ENCODE data around the gene ETV6.

DNA sequence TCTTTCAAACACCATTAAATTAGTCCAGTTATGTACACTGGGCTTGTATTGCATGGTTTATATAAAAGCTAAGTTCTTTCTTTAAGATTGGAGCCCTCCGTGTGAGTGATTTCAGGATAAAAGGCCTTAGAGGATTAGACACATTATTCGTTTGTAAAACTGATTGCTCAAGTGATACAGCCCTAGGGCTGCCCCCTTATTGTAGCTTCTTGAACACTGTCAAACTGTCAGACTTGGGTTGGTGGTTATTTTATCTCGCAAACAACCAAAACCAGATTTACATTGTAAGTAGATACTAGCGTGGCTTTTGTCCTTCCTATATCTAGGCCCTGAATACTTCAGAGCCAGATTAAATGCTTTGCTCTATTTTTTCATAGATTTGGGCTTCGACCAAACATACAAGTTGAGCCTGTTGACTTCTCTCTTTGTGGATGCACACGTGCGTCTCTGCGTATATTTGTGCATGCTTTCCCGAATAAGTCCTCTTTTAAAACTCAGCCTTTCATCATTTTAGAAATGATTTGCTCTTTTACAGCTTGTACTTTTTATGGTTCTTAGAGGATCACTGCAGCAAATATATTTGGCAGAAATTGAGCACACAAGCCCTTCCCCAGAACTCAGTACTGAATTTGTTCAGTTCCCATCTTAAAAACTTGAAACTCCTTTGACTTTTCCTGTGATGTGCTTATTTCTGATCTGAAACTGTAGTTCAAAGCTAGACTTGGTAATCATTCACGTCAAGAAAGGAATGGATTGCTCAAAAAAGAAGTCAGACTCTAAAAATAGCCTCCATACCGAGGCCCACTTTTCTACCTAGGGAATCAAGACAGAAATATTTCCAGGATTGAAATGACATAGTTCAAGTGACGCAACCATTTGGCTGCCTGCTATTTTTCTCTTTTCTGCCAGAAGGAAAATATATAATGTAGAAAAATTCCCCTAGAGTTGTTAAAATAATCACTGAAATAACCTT, 129.5 kb downstream of the ETV6 start:
- TF ChIP-seq CTCF (IDR thresholded peaks at IDR 0.05): no peak
- no peak for TF ChIP-seq POLR2A (IDR thresholded peaks at IDR 0.05)

Measured in right lobe of liver (tissue), 4 donors.